Right cardiac atrium (tissue), 5 donors: Measurements from ENCODE around the gene HS1BP3. TPM values are rescaled to one million over a fixed set of nuclear protein-coding genes. Genes with fewer than 3 reads are reported as not detected.

ENCODE experiments used
- ATAC-seq, 2 donors: fragments of 200-7000 bp; cut with Tn5 transposase; one replicate each; pipeline versions ENCODE4 v1.8.0 to v1.9.1; 2020; ENCODE audit warnings: moderate library complexity in 2 of 2, mild to moderate bottlenecking in 1 of 2
- DNase-seq, 3 donors: peaks; one replicate each; pipeline ENCODE4 v3.0.0-alpha.2; 2020
- H3K27ac ChIP-seq: one replicate; pipeline ENCODE4 v1.5.1; 2013; ENCODE audit warnings: mild to moderate bottlenecking, low read length, control low read depth, moderate library complexity
- H3K27me3 ChIP-seq: one replicate; pipeline ENCODE4 v1.6.1; 2013; ENCODE audit not compliant: control insufficient read depth, insufficient read depth
- H3K4me1 ChIP-seq: one replicate; pipeline ENCODE4 v1.6.1; 2013; ENCODE audit warnings: low read length; ENCODE audit not compliant: control insufficient read depth, insufficient read depth
- H3K4me3 ChIP-seq: one replicate; pipeline ENCODE4 v1.5.1; 2013; ENCODE audit warnings: low read length, control low read depth
- H3K9me3 ChIP-seq: one replicate; pipeline ENCODE4 v1.6.1; 2013; ENCODE audit warnings: low read length; ENCODE audit not compliant: control insufficient read depth
- WGBS: extraction: QIAGEN DNeasy Blood & Tissue Kit; methylation state at CpG from one replicate; pipeline ENCODE4 v1.1.7; 2013; 5-methylcytosine and 5-hydroxymethylcytosine counted together
- intact Hi-C, 4 donors: fragments of 100-400 bp; cut with DNase I; formaldehyde crosslinking; loops; one replicate each; pipeline versions ENCODE4 v1.11.0 to v1.14.0; 2022 to 2023
- polyA plus RNA-seq: library from polyadenylated mRNA; stranded (reverse); fragments of 200-250 nt; gene quantifications from one replicate; pipeline ENCODE4 v1.2.3, GENCODE V29; 2013
- total RNA-seq, 4 donors: library from RNA; stranded (reverse); fragmentation: NEBNext Ultra II Directional; extraction: Animal tissue kit (Norgen Biotek cat#: 25700); gene quantifications; one replicate each; pipeline ENCODE4 v1.2.1, GENCODE V29; 2021
- donor health status: healthy with polysubstance abuse.
- donor health status: DM: no; HTN: yes; CAD: no.
- donor health status: DM: no; HTN: no; CAD: no.
- donor health status: DM: no; HTN: yes; CAD: no; lungs with severe emphysema.
- donor health status: DM: yes; HTN: yes; CAD: no.

The HS1BP3 gene
- total and polyA plus RNA-seq, 5 donors: 21.8 to 29.8 (median 26.2) TPM

DNA sequence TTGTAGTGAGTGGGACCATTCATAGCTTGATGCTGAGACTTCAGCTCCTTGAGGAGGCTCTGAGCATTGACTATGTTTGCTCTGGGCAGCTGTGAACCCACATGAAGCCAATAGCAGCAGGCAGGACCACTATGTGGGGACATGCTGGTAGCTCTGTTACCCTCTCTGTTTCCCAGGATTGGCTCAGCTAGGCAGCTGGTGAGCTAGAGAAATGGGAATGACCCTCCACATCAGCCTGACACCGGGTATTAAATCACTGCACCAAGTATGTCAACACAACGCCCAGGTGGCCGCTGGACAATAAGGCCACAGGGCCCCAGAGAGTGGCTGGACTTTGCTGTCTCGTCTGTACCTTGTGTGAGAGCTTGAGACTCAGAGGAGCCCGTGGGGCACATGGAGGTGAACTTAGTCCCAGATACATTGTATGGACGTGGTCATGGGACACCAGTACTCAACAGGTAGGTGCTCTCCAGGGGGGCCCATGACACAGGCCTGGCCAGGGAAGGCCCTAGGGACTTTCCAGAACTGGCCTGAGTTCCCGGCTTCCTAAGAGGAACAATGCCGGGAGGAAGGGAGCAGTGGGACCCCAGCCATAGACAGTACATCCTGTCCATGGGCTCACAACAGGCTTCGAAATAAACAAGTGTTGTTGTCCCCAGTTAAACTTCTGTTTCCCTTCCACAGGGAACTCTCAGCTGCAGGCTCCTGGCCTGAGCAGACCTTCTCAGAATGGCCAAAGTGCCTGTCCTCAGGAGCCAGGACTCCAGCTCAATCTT is 35.2 kb downstream of the HS1BP3 start:
- peak overlapping the region; percentile 94 for H3K27ac ChIP-seq
- H3K27me3 ChIP-seq: no peaks in the 10 kb centered on the region
- ATAC-seq (no peak), DNase-seq (peak in 2 of 3 donors; percentile 70 to 87)
- intact Hi-C loops: loop anchor here in 2 of 4 donors (5.0 kb wide), 1 partner anchor 168 kb away; the partner anchor contains the start of gene RHOB (in 2 of the 2)
- H3K4me1 ChIP-seq: peaks cover 72% of the 10 kb centered on the region
- H3K9me3 ChIP-seq: no peaks in the 10 kb centered on the region
- WGBS: 46% methylated on average over 9 of the region's 9 CpGs
- H3K4me3 ChIP-seq: no peak overlapping the region

DNA sequence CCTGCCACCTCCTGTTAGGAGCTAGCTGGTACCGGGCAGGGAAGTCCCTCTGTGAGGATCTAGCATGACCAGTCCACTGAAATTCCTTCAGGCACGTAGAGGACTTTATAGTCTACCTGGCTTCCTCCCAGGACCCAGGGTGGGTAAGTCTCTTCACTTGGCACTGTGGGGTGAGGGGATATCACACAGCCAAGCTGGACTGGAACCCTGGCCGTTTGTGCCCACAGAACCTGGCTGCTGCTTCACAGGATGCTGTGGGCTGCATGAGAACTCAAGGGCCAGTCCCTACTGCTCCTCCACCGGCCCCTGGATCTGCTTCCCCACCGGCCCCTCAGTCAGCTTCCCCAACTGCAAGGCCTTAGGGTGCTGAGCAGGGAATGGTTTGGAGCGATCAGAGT is 35.8 kb downstream of the HS1BP3 start:
- ATAC-seq (no peak), DNase-seq (no peak)
- H3K9me3 ChIP-seq: no peaks in the 10 kb centered on the region
- H3K4me1 ChIP-seq: peaks cover 72% of the 10 kb centered on the region
- peak overlapping the region; percentile 94 for H3K27ac ChIP-seq
- intact Hi-C loops: loop anchor here in 2 of 4 donors (5.0 kb wide), 1 partner anchor 168 kb away; the partner anchor contains the start of gene RHOB (in 2 of the 2)
- no peaks in the 10 kb centered on the region for H3K27me3 ChIP-seq
- WGBS: 52% methylated on average over 6 of the region's 6 CpGs
- no peak overlapping the region for H3K4me3 ChIP-seq

DNA sequence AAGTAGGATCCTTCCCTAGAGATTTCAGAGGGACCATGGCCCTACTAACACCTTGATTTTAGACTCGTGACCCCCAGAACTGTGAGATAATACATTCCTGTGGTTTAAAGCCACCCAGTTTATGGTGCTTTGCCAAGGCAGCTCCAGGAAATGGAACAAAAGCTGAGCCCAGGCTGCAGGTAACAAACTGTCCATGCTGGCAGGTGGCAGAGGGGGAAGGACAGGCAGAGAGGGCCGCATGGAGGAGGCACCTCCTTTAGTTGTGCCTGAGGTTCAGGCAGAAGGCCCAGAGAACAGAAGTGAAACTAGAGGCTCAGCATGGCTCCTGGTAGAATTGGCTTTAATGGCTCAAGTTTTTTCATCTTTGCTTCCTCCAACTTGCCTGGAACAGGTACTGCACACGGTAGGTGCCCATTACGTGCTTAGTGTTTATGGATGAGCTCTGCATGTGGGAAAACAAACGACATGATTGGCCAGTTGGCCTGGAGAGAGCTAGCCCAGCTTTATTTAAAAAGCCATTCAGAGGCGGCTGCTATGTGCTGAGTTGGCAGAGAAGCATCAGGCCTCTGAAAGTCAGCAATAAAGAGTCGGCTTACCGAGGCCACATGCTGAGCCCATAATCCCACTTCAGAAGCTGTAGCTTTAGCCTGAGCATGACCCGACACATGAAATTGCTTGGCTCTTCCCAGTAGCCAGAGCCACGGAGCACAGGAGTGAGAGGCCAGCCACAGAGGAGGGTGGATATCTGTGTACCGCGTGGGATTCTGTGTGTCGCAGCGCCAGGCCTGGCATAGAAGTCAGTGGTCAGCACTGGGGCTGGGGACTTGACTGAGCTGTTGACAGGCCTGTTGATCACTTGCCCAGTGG is 36.5 kb downstream of the HS1BP3 start:
- Histone ChIP-seq H3K9me3 (no peaks in the 10 kb centered on the region), H3K27ac (peak overlapping the region; percentile 94), H3K4me1 (peaks cover 74% of the 10 kb centered on the region), H3K4me3 (no peak overlapping the region), H3K27me3 (no peaks in the 10 kb centered on the region)
- peak; percentile 2 to 11 for ATAC-seq
- intact Hi-C loops: loop anchor here in 2 of 4 donors (5.0 kb wide), 1 partner anchor 167 kb away; the partner anchor contains the start of gene RHOB (in 2 of the 2)
- DNase-seq: peak; percentile 77 to 87 (median 86)
- WGBS: 40% methylated on average over 14 of the region's 14 CpGs

DNA sequence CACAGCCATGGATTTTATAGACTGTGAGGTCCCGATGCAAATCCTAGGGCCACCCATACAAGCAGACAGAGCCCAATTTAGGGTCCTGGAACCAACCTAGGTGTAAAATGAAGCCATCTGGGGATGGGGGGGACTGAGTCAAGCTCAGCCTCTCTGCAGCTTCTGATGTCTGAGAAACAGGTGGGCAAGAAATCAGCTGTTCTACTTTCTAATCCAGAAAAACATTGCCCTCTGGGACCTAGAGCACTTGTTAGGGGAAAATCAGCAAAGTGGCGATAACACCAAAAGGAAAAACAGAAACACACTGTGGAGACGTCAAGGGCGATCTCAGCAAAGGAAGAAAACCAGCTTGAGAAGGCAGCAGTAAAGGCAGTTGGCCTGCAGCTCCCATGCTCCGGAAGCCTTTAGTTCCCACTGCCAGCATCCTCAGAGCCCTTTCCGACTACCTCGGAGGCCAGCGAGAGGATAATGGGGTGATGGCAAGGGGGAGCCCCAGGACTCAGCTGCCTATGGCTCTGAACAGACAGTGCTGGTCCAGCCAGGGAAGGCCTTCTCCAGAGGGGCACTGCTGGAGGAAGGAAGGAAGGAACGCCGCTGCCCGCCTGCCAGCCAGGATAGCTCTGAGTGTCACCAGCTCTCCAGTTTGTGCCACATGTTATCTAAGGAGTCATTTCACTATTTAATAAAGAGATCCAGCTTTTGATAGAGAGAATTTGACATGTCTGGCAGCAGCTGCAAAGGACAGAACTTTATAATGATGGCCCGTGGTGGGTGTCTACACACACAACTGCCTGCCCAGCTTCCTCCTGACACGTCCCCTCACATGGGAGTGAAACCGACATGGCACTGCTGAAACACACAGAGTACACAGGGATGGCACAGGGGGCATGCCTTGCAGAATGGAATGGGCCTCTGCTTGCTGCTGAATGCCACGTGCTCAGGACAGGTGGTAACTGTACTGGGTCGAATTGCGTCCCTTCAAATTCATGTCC is 37.7 kb downstream of the HS1BP3 start:
- intact Hi-C loops: no loop called here
- Histone ChIP-seq H3K4me3 (no peak overlapping the region), H3K4me1 (peaks cover 70% of the 10 kb centered on the region), H3K27me3 (no peaks in the 10 kb centered on the region), H3K27ac (peak overlapping the region; percentile 32), H3K9me3 (no peaks in the 10 kb centered on the region)
- no peak for ATAC-seq
- peak in 2 of 3 donors; percentile 55 to 61 for DNase-seq
- 64% methylated on average over 17 of the region's 17 CpGs for WGBS

DNA sequence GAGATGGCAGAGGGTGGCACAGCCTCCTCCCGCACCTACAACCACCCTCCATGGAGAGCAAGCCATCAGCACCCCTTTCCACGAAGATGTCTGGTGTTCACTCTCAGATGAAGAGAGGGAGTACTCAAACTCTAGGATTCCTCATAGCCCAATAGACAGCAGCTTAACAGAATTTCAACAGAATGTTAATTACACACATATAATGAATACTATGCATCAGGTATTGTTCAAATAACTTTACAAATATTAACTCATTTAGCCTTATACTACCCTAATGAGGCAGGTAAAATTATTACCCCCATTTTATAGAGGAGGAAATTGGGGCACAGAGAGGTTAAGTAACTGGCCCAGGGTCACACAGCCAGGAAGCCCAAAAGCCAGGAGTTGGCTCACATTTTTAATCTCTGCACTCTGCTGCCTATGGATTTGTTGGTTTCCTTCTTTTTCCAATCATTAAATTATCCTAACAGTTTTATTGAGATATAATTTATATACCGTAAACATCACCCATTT is 39.0 kb downstream of the HS1BP3 start:
- no peak for DNase-seq
- intact Hi-C loops: no loop called here

DNA sequence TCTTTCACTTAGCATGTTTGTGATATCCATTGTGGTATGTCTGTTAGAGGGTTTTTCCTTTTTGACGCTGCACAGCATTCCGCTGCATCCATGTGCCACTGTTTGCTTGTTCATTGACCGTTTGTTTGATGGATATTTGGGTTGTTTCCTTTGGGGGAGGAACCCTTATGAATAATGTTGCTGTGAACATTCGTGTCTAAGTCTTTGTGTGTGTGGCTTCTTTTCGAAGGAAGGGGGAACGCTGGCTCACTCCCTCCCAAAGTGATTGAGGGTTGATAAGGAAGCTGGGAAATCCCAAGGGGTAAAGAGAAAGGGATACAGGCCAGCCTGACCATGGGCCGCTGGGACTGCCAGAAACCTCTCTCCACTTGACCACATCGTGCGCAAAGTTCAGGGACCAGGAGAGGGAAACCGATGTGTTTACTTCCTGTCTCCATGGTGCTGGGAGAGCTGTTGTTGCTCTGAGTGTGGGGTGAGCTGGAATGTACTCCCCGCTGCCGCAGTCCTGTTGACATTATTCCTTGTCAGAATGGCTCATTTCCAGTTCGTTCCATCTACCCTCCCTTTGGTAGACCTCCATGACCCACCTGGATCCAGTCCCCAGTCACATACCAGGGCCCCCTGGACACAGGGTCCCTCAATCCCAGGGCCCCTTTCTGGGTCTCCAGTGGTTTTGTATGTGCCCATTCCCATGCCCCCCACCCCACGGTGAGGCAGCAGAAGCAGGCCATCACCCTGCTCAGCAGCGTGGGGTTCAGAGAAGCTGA is 39.6 kb downstream of the HS1BP3 start:
- DNase-seq (peak; percentile 83 to 89 (median 89)), ATAC-seq (peak; percentile 92 to 94)
- WGBS: 20% methylated on average over 15 of the region's 15 CpGs
- Histone ChIP-seq H3K27me3 (no peaks in the 10 kb centered on the region), H3K4me3 (no peak overlapping the region), H3K9me3 (no peaks in the 10 kb centered on the region), H3K27ac (peak overlapping the region; percentile 96), H3K4me1 (peaks cover 54% of the 10 kb centered on the region)
- intact Hi-C loops: no loop called here

More for the DNA sequence above, 39.0 kb downstream of the HS1BP3 start:
- no peak for ATAC-seq
- WGBS: 81% methylated on average over 3 of the region's 3 CpGs
- Histone ChIP-seq H3K4me1 (peaks cover 60% of the 10 kb centered on the region), H3K27ac (peak overlapping the region; percentile 96), H3K27me3 (no peaks in the 10 kb centered on the region), H3K9me3 (no peaks in the 10 kb centered on the region), H3K4me3 (no peak overlapping the region)

DNA sequence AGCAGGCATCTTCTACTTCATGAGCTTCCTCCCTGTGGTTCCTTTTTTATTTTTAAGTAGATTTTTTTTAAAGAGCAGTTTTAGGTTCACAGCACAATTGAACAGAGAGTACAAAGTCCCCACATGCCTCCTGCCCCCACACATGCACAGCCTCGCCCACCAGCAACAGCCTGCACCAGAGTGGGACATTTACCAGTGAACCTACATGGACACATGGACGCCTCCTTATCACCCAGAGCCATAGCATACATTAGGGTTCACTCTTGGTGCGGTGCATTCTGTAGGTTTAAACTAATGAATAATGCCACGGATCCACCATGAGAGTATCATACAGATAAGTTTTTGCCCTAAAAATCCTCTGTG is 40.9 kb downstream of the HS1BP3 start:
- H3K4me1 ChIP-seq: peaks cover 43% of the 10 kb centered on the region
- no peak for DNase-seq
- no peaks in the 10 kb centered on the region for H3K9me3 ChIP-seq
- no peak overlapping the region for H3K4me3 ChIP-seq
- H3K27ac ChIP-seq: no peak overlapping the region
- intact Hi-C loops: no loop called here
- H3K27me3 ChIP-seq: no peaks in the 10 kb centered on the region
- WGBS: 72% methylated on average over 4 of the region's 4 CpGs
- ATAC-seq: no peak

DNA sequence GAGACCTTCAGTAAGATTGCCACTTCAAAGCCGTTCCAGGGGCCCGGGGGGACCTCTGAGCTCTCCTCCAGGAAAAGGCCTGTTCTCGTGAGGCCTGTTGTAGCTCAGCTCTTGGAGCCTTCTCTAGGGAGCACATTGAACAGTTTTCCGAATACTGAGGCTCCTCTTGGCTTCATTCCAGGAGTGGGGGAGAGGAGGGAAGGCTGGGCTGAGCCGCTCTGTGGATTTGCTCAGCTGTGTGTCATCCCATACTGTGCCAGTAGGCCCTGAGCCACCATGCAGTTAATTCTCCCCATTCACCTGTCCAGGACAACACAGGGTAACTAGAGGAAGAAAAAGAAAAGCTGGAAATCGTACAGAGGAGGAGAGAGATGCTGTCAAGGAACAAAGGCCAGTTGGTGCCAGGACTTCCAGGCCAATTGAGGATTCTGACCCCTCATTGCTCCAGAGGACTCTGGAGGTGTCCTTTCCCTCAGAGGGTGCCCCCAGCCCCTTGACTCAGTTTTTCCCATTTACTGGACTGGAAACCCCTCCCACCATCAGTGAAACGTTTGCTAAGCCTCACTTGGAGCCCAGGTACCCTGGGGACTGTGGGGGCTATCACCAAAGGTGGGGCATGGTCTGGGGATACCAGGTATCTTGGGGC is 41.4 kb downstream of the HS1BP3 start:
- Histone ChIP-seq H3K27ac (peak overlapping the region; percentile 6), H3K4me1 (peaks cover 41% of the 10 kb centered on the region), H3K4me3 (no peak overlapping the region), H3K9me3 (no peaks in the 10 kb centered on the region), H3K27me3 (no peaks in the 10 kb centered on the region)
- DNase-seq (peak in 1 of 3 donors; percentile 63), ATAC-seq (peak; percentile 6 to 21)
- intact Hi-C loops: no loop called here
- 46% methylated on average over 7 of the region's 7 CpGs for WGBS

DNA sequence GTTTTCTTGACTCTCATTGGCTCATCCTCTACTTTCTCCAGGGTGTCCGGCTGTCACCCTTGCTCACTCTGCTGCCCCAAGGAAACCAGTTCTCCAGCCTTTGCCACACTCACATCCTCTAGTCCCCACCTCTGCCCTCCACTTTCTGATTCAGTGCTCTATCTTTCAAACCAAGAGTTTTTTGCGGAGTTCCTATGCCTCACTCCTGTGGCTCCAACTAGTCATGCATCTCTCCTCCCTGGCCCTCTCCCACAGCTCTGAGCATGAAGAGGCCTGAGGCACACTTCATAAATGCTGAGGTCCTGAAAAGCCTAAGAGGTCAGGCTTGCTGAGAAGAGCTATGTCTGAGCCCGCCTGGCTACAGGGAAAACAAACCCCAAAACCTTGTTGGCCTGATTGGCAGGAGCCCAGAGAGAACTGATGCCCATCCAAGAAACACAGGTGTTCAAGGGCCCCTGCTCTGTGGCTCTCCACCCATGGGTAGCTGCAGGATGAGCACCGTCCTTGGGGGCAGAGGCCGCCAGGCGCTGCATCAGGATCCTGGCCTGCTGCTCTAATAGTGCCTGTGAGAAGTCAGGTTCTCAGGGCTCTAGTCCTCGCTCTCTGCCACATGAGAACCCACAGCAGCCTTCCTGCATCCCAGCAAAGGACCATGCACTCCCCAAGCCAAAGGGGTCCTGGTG is 42.1 kb downstream of the HS1BP3 start:
- WGBS: 89% methylated on average over 7 of the region's 7 CpGs
- Histone ChIP-seq H3K9me3 (no peaks in the 10 kb centered on the region), H3K27ac (peak overlapping the region; percentile 6), H3K27me3 (no peaks in the 10 kb centered on the region), H3K4me1 (peaks cover 39% of the 10 kb centered on the region), H3K4me3 (no peak overlapping the region)
- no peak for ATAC-seq
- intact Hi-C loops: no loop called here
- no peak for DNase-seq
